CD4-positive, alpha-beta T cell (primary cell): ENCODE measurements around the gene SMAP1. TPM values are rescaled to one million over a fixed set of nuclear protein-coding genes. Genes with fewer than 3 reads are reported as not detected.

Experiments
- ATAC-seq: fragments of 200-7000 bp; cut with Tn5 transposase; one replicate; pipeline ENCODE4 v1.10.0; 2022; ENCODE audit warnings: mild to moderate bottlenecking; ENCODE audit not compliant: poor library complexity
- CTCF ChIA-PET: fragments of 350-600 bp; sonication (Branson Sonifier 250); formaldehyde crosslinking; loops from one replicate; lab custom pipeline; 2021; ENCODE audit warnings: antibody characterized with exemption, inconsistent platforms; lab: Charles Lee
- POLR2A ChIA-PET: fragments of 350-600 bp; sonication (Branson Sonifier 250); formaldehyde crosslinking; loops from one replicate; lab custom pipeline; 2021; ENCODE audit warnings: antibody characterized with exemption, inconsistent platforms; lab: Charles Lee
- DNase-seq, 14 experiments: peaks; one replicate each; pipeline ENCODE4 v3.0.0-alpha.2; 2013 to 2020; ENCODE audit warnings: mixed read lengths in 2 of 14
- H3K27ac ChIP-seq, 2 donors: one replicate each; pipeline versions ENCODE4 v1.5.1 to v1.7.0; 2013; ENCODE audit warnings: low read length in 2 of 2, low read depth in 1 of 2, mild to moderate bottlenecking in 1 of 2
- H3K27me3 ChIP-seq, 2 experiments: 1 replicate in 1 of 2; 2 replicates in 1 of 2; pipeline versions ENCODE4 v1.6.1 to v1.7.0; 2013; ENCODE audit warnings: low read length in 2 of 2, control low read depth in 1 of 2, mild to moderate bottlenecking in 1 of 2, moderate library complexity in 1 of 2; ENCODE audit not compliant: insufficient read depth in 2 of 2, control insufficient read depth in 1 of 2
- H3K36me3 ChIP-seq: one replicate; pipeline ENCODE4 v1.6.1; 2013; ENCODE audit warnings: low read length, control low read depth; ENCODE audit not compliant: insufficient read depth
- H3K4me1 ChIP-seq: one replicate; pipeline ENCODE4 v1.6.1; 2013; ENCODE audit warnings: low read length, control low read depth; ENCODE audit not compliant: insufficient read depth
- H3K4me3 ChIP-seq: one replicate; pipeline ENCODE4 v1.5.1; 2013; ENCODE audit warnings: mild to moderate bottlenecking, low read length, moderate library complexity
- H3K9me3 ChIP-seq, 2 experiments: 1 replicate in 1 of 2; 2 replicates in 1 of 2; pipeline versions ENCODE4 v1.6.1 to v1.7.0; 2013; ENCODE audit warnings: low read length in 2 of 2, mild to moderate bottlenecking in 2 of 2, control low read depth in 1 of 2, moderate library complexity in 1 of 2; ENCODE audit not compliant: control insufficient read depth in 1 of 2, insufficient read depth in 1 of 2
- H3K27ac Mint-ChIP-seq: one replicate; pipeline ENCODE4 v1.8.0; 2020; ENCODE audit warnings: mixed read lengths
- H3K27me3 Mint-ChIP-seq: one replicate; pipeline ENCODE4 v1.8.0; 2021; ENCODE audit warnings: mixed read lengths
- H3K36me3 Mint-ChIP-seq: one replicate; pipeline ENCODE4 v1.8.0; 2021; ENCODE audit warnings: low read depth, mixed read lengths
- H3K4me1 Mint-ChIP-seq: one replicate; pipeline ENCODE4 v1.8.0; 2021; ENCODE audit warnings: low read depth, mixed read lengths
- H3K4me3 Mint-ChIP-seq: one replicate; pipeline ENCODE4 v1.8.0; 2020; ENCODE audit warnings: mild to moderate bottlenecking, mixed read lengths
- H3K9me3 Mint-ChIP-seq: one replicate; pipeline ENCODE4 v1.8.0; 2020; ENCODE audit warnings: mixed read lengths
- intact Hi-C, 2 experiments: fragments of 100-400 bp; cut with DNase I in 1 of 2; cut with micrococcal nuclease in 1 of 2; formaldehyde crosslinking; loops; one replicate each; pipeline versions ENCODE4 v1.15.1 to v1.9.0; 2023 to 2025; cut with DNase I, micrococcal nuclease
- polyA plus RNA-seq, 2 donors: library from polyadenylated mRNA; unstranded; fragments of 120-200 nt; gene quantifications; one replicate each; pipeline ENCODE4 v1.2.1, GENCODE V29; 2013
- total RNA-seq, 174 experiments: library from RNA in 2 of 174; stranded (reverse) in 2 of 174; gene quantifications; one replicate each; pipeline ENCODE4 v1.2.3 and lab custom pipeline; 2021 to 2026
- TF ChIP-seq, protein P1 (sequence below): fragments of 200-600 bp; IDR thresholded peaks from one replicate; pipeline ENCODE4 v1.8.0; 2022; ENCODE audit warnings: antibody characterized with exemption, mild to moderate bottlenecking

SMAP1 gene
- total RNA-seq: 10 to 100 TPM; 20.0 to 22.5 TPM
- polyA plus RNA-seq (2013, experiment 1 of 2): 29.9 TPM
- 33.8 TPM for polyA plus RNA-seq (2013, experiment 2 of 2)
- total RNA-seq (lab: John Stamatoyannopoulos, UW): 24.1 to 79.4 (median 47.9) reads per million in 172 experiments

DNA sequence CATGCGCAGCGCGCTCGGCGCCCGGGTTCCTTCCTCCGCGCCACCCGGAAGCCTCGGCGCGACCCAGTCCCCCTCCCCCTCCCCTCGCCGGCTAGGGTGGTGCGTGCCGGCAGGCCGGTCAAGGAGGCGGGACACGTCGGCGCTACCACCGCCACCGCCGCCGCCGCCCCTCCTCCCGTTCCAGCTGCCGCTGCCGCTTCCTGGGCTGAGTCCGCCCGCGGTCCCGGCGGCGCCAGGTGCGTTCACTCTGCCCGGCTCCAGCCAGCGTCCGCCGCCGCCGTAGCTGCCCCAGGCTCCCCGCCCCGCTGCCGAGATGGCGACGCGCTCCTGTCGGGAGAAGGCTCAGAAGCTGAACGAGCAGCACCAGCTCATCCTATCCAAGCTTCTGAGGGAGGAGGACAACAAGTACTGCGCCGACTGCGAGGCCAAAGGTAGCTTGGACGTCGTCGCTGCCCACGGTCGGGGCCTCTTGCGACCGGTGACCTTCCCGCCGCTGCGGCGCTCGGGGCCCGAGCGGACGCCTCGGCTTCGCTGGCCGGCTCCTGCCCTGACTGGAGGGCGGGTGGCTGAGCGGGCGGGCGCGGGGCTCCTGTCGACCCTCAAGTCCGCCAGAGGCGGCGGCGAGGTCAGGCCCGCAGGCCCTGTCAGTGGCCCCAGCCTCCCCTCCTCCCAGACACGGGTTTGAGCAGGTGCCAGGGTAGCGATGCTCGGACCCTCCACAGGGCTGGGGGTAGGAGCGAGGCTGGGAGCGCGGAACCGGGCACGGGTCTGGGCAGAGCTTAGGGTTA is at the start of gene SMAP1:
SMAP1 (plus strand) TSS at position 173 of the 788 bp plus-strand sequence; CDS start at position 314, 141 bp downstream.
- H3K4me1 ChIP-seq: peaks cover 26% of the 10 kb centered on the region
- peak within 1 kb of the TSS; percentile 54 to 66 for H3K27ac ChIP-seq
- ATAC-seq (peak; percentile 87), DNase-seq (peak; percentile 80 to 96 (median 92))
- ChIA-PET POLR2A (interaction anchor here (1.0 to 3.2 kb wide), 14 partner anchors 10 to 871 kb away, joined by 3 to 22 read pairs (median 4); partner anchors contain the start of genes FAM135A, LMBRD1, OGFRL1 and SDHAF4), CTCF (interaction anchor here (2.0 to 4.0 kb wide), 2 partner anchors 16 to 20 kb away, joined by 8 to 18 read pairs; no protein-coding TSS in a partner anchor)
- H3K27ac Mint-ChIP-seq: peak within 1 kb of the TSS; percentile 88
- H3K4me1 Mint-ChIP-seq: peaks cover 57% of the 10 kb centered on the region
- no peaks in the 10 kb centered on the region for H3K9me3 Mint-ChIP-seq
- H3K9me3 ChIP-seq: no peaks in the 10 kb centered on the region
- no peaks in the 10 kb centered on the region for H3K27me3 ChIP-seq
- peak within 1 kb of the TSS; percentile 75 for H3K4me3 ChIP-seq
- H3K36me3 Mint-ChIP-seq: peaks cover 4% of the 10 kb centered on the region
- no peaks in the 10 kb centered on the region for H3K27me3 Mint-ChIP-seq
- peak within 1 kb of the TSS; percentile 90 for H3K4me3 Mint-ChIP-seq
- H3K36me3 ChIP-seq: no peaks in the 10 kb centered on the region
- TF ChIP-seq, protein P1, sequence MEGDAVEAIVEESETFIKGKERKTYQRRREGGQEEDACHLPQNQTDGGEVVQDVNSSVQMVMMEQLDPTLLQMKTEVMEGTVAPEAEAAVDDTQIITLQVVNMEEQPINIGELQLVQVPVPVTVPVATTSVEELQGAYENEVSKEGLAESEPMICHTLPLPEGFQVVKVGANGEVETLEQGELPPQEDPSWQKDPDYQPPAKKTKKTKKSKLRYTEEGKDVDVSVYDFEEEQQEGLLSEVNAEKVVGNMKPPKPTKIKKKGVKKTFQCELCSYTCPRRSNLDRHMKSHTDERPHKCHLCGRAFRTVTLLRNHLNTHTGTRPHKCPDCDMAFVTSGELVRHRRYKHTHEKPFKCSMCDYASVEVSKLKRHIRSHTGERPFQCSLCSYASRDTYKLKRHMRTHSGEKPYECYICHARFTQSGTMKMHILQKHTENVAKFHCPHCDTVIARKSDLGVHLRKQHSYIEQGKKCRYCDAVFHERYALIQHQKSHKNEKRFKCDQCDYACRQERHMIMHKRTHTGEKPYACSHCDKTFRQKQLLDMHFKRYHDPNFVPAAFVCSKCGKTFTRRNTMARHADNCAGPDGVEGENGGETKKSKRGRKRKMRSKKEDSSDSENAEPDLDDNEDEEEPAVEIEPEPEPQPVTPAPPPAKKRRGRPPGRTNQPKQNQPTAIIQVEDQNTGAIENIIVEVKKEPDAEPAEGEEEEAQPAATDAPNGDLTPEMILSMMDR: no peak
- intact Hi-C loops: loop anchor here (2.0 to 10.0 kb wide), 5 partner anchors 101 to 873 kb away; partner anchors contain the start of genes FAM135A (in 2 of the 2), SDHAF4 (in 2 of the 2), LMBRD1 (in 1 of the 2) and OGFRL1 (in 1 of the 2)

- Mint-ChIP-seq H3K4me3 (no peak overlapping the region), H3K36me3 (no peaks in the 10 kb centered on the region), H3K4me1 (no peaks in the 10 kb centered on the region), H3K27ac (no peak overlapping the region), H3K9me3 (no peaks in the 10 kb centered on the region), H3K27me3 (no peaks in the 10 kb centered on the region)
- POLR2A ChIA-PET: no interaction called here
- TF ChIP-seq, protein P1: no peak
- DNase-seq (no peak), ATAC-seq (no peak)
- no peaks in the 10 kb centered on the region for H3K4me1 ChIP-seq
- no peaks in the 10 kb centered on the region for H3K36me3 ChIP-seq
- no peaks in the 10 kb centered on the region for H3K27me3 ChIP-seq
- intact Hi-C loops: no loop called here
- H3K27ac ChIP-seq: no peak overlapping the region
- CTCF ChIA-PET: interaction anchor here (0.6 kb wide), 1 partner anchor 1589 kb away, joined by 3 read pairs; no protein-coding TSS in a partner anchor
- H3K4me3 ChIP-seq: no peak overlapping the region
- no peaks in the 10 kb centered on the region for H3K9me3 ChIP-seq
Measured at GRCh38 chr6:70620746-70621145, 46.9 kb upstream of the SMAP1 start.

- Histone ChIP-seq H3K27me3 (no peaks in the 10 kb centered on the region), H3K9me3 (peaks cover 0 to 1% of the 10 kb centered on the region in 2 experiments), H3K4me3 (no peak overlapping the region), H3K36me3 (no peaks in the 10 kb centered on the region), H3K4me1 (no peaks in the 10 kb centered on the region), H3K27ac (no peak overlapping the region)
- intact Hi-C loops: no loop called here
- DNase-seq (no peak), ATAC-seq (no peak)
- Mint-ChIP-seq H3K27me3 (no peaks in the 10 kb centered on the region), H3K4me3 (no peak overlapping the region), H3K9me3 (no peaks in the 10 kb centered on the region), H3K27ac (no peak overlapping the region), H3K4me1 (no peaks in the 10 kb centered on the region), H3K36me3 (no peaks in the 10 kb centered on the region)
- CTCF ChIA-PET: no interaction called here
- TF ChIP-seq, protein P1: no peak
- POLR2A ChIA-PET: no interaction called here
Measured at GRCh38 chr6:70622461-70622860, 45.2 kb upstream of the SMAP1 start.
